HG03432 (cell line): ENCODE measurements around the gene BCL2L11.

ENCODE experiments used
- ATAC-seq: cut with Tn5 transposase; IDR thresholded peaks from one replicate; pipeline ENCODE4 v1.9.1; 2021; ENCODE audit warnings: mild to moderate bottlenecking, moderate library complexity; ENCODE audit not compliant: unreplicated experiment

The BCL2L11 gene

DNA sequence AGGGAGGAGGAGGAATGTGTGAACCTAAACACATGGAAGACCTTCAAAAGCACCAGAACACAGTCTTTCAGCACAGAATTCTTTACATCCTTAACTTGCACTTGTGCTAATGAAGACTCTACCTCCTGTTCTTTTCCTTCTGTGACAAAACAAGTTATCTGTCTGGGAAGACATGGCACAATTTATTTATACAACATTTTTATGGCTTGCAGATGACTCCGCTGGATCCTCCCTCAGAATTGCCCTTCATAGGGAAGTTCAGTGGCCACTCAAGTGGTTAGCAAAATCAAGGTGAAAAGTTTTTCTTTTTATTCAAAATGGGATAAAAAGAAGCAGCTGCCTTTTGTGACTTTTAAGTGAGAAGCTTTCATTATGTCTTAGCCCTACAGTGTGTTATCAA, 21.4 kb downstream of the BCL2L11 start:
- ATAC-seq = no peak

GRCh38 chr2:111143107-111143842, 22.6 kb downstream of the BCL2L11 start:
- ATAC-seq = no peak

- ATAC-seq = no peak
Measured at GRCh38 chr2:111143843-111144198, 23.1 kb downstream of the BCL2L11 start.

DNA sequence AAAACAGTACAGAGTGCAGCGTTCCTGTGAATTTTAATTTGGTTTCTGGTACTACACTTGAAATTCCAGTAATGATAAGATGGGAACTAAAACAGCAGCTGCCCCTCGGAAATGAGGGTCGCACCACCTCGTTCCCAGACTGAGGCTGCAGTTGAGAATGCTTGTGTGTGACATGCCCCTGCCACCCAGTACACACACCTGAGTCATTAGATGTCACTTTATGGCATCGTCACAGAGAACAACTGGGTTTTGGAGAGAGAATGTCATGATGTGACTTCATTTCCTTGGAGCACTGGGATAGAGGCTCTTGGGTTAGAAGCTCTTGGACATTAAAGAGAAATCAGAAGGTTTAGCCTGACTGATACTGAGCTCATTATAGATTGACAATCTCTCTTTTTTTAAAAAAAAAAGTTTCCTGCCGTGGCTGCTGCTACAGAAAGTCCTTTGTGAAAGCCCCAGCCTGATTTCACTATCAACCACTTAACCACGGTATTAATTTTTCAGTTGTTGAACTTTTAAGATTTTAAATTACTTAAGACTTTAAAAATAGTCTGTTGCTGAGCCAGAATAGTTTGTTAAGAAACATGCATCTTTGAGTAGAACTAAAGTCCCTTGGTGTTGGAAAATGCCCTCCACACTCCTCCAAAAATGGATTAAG, 24.5 kb downstream of the BCL2L11 start:
- no peak for ATAC-seq

DNA sequence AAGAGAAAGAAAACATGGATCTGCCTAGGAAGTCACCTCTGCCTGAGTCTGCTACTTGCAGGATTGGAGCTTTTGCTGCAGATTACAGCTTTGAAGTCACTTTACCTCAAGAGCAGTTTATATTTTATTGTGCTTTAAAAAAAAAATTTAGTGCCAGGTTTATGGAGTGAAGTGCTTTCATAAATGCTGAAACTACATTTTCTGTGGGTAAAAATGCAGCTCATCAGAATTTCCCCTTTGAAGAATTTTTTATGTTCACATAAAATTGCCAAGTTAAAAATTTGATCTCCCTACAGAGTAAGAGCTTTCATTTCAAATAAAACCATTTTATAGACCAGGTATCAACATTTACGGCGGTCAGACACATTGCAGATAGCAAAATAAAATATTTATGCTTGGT, 25.2 kb downstream of the BCL2L11 start:
- ATAC-seq = no peak

DNA sequence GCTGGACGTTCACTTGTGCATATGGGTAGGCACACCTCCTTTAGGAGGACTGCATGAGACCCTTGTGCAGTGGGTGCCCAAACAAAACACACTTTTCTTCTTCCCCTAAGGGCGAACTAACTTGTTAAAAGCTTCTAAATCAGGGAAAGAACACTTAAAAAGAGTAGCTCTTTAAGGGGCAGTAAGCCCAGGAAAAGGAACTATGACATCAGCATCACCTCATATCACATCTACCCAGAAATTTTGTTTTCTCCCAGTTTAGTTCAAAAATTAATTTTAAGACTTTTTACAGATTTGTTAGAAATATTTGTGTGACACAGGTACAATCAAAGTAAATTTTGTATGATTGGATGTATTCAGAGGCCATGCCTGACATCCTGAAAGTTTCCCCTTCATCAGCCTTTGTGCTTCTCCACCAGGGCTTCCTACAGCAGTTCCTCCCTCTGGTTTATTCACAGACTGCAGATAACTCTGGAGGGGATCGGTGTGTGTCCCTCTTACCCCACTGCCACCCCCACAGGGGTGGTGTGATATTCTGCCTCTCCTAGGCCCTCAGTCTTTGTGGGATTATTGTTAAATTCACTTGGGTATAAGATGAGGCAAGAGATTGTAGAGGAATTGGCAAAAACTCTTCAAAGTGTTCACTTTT, 27.6 kb downstream of the BCL2L11 start:
- no peak for ATAC-seq

DNA sequence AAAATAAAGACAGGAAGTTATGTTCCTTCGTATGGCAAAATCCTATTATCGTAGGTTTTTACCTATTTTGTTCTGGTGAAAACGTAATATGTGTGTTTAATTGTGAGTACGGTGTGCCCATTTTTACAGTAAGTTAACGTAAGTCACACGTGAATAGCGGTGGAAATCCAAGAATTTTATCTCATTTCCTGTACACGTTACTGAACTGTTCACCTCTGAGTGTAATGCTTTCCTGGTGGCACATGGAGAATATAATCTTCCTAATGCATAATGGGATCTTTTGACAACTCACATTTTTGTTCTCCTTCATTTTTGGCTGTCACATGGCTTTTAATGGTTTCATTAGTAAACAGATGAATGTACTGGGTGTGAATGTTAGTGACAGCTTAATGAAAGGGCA, 28.2 kb downstream of the BCL2L11 start:
- no peak for ATAC-seq

- ATAC-seq = no peak
Measured at GRCh38 chr2:111149882-111150455, 29.3 kb downstream of the BCL2L11 start.

DNA sequence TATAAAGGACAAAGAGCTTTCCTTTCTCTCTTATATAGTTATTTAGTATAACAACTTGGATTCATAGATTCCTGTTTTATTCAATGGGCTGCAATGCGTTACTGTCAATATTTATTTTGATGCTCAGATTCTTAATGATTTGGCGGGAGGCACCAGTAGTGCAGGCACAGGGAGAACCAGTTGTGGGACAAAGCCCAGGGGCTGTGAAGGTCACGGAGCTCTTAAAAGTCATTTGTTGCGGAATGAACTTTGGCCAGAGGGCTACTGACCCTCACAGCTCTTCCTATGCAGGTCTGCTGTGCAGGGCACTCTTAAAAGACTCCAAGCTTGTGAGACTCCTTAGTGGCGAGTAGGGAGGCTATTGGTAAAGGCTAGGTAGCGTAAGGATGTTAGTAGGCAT, 34.0 kb downstream of the BCL2L11 start:
- no peak for ATAC-seq

GRCh38 chr2:111155610-111156009, 34.9 kb downstream of the BCL2L11 start:
- no peak for ATAC-seq

- ATAC-seq = no peak
Measured at GRCh38 chr2:111156529-111156928, 35.8 kb downstream of the BCL2L11 start.

DNA sequence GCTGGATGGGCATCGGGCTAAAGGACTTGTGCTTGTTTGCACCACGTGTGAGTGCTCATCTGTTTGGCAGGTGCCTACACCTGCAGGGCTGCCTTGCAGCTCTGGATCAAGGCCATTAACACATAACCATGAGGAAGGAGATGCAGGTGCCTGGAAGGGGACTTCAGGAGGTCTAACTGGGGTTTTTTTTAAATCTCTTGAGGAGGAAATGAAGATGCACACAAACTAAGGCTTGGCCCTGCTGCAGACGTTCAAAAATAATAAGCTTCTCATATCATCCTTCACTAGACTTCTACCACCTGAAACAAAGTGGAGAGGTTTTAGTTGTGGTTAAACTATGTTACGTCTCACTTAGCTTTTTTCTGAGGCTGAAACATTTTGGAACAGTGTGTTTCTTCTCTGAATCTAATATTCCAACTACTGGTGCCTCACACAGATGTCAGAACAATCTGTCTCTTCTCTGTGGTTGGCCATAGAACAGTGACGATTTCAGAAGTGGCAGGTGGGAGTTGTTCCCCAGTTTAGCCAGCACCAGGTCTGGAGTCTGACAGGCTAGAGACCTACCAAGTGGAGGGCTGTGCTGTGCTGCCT, 36.5 kb downstream of the BCL2L11 start:
- peak; percentile 71 for ATAC-seq

DNA sequence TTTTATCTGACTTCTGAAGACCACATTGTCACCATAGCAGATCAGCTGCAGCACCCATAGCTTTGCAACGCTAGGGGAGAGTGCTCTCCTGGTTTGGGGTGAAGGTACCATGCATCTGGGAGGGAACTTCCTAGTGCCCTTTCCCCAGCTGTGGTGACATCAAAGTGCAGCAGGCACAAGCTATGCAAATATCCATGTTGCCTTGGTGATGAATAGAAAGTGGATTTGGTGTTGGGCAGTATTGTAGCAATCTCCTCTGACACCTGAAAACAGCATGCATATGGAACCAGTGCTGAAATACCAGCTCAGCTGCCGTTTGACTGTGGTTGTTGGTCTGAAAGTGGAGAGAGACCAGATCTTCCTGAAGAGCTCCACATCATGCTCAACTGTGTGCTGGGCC, 37.1 kb downstream of the BCL2L11 start:
- peak; percentile 66 for ATAC-seq

DNA sequence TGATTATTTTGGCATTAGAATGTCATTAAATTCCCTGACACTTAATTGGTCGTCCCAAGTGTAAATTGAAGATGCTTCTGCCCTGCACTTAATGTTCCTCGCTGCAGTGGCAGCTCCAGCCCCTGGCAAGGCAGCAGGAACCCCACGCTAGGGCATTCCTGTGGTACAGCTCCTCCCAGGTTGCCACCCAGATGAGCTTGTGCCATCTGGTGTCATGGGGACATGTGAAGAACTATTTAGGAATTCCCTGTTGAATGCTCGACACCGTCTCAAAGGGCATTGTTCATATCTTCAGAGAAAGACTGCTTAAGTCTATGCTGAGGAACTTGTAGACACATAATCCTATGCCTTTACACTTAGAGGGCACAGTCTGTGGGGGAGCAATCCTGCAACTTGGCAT, 38.9 kb downstream of the BCL2L11 start:
- ATAC-seq = no peak

- no peak for ATAC-seq
Measured at GRCh38 chr2:111160758-111161157, 40.0 kb downstream of the BCL2L11 start.

DNA sequence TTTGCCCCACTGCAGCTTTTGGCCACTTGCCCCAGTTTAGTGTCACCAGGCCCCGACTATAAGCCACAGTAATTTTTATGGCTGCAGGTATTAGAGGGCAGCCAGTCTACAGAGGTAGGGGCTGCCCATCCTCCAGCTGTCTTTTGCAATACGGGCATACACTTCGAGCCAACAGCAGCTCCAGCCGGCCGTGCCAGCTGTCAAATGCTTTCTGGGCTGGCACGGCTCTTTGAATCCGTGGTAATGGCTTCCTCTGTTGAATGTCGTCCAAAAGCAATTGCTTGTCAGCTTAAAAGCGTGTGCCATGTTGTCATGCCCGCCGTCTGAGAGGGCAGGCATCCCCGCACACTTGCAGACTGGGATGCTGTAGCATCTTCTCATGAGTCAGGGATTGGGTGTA, 41.3 kb downstream of the BCL2L11 start:
- no peak for ATAC-seq

- peak; percentile 37 for ATAC-seq
Measured at GRCh38 chr2:111162718-111163331, 42.1 kb downstream of the BCL2L11 start.

DNA sequence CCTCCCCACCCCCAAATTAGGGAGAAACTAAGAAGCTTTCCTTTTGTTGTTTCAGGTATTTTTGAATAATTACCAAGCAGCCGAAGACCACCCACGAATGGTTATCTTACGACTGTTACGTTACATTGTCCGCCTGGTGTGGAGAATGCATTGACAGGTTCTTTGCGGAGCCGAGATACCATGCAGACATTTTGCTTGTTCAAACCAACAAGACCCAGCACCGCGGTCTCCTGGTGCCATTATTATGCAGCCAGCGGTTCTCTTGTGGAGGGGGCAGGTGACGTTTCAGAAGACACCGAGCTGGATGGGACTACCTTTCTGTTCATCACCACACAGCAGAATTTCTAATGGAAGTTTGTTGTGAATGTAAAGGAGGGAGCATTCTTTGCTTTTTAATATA, 43.4 kb downstream of the BCL2L11 start:
- no peak for ATAC-seq

DNA sequence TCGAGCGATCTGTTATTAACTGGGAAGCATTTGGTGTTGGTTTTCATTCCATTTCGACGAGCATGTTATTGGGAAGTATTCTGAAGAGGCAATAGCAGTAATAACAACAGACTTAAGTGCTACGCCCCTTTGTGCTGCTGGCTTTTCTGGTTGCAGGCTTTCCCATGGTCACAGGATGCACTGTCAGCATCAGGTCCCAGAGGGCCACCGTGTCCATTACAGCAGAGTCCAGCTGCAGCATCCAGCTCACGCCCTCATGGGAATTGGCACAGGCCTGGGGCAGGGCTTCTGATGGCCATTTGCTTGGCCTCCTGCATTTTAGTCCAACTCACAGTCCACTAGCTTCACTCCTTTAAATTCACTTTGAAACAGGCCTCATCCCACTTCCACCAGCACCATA, 44.4 kb downstream of the BCL2L11 start:
- ATAC-seq = no peak

DNA sequence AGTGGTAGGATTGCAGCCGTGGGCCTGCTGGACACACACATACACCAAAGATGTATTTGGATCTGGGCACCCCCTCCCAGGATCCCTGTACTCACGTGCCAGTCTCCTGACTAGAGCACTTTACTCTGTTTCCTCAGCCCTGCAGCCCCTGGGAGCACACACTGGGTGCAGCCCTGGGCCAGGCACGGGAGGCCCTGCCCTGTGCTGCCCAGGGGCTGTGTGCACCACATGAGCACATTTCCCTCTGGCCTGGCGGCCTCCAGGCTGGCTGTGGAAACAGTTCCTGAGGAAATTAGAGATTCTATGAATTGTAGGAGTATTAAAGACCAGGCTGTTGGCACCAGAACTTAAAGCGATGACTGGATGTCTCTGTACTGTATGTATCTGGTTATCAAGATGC, 45.4 kb downstream of the BCL2L11 start:
- ATAC-seq = no peak
